CD14-positive monocyte (primary cell): ENCODE measurements around the gene L3MBTL3. TPM values are rescaled to one million over a fixed set of nuclear protein-coding genes. Genes with fewer than 3 reads are reported as not detected.

Experiments
- DNase-seq, 3 donors: peaks; one replicate each; pipeline ENCODE4 v3.0.0-alpha.2; 2011 to 2022
- H2AFZ ChIP-seq: 2 replicates; pipeline ENCODE4 v1.6.0; 2012; ENCODE audit warnings: mild to moderate bottlenecking, low read depth, low read length, inconsistent platforms; ENCODE audit not compliant: insufficient read depth, poor library complexity, severe bottlenecking
- H3K27ac ChIP-seq, 2 donors: 1 replicate in 1 of 2; 2 replicates in 1 of 2; pipeline ENCODE4 v1.5.1; 2012 to 2013; ENCODE audit warnings: low read length in 2 of 2, control low read depth in 1 of 2, inconsistent platforms in 1 of 2, low read depth in 1 of 2, mild to moderate bottlenecking in 1 of 2
- H3K27me3 ChIP-seq, 2 donors: one replicate each; pipeline versions ENCODE4 v1.6.0 to v1.6.1; 2011 to 2013; ENCODE audit warnings: low read length in 2 of 2; ENCODE audit not compliant: control insufficient read depth in 2 of 2, insufficient read depth in 2 of 2
- H3K36me3 ChIP-seq, 2 donors: replicated peaks in 1 of 2; 1 replicate in 1 of 2; 2 replicates in 1 of 2; pipeline versions ENCODE4 v1.5.1 to v1.6.1; 2012 to 2013; ENCODE audit warnings: low read length in 2 of 2, control low read depth in 1 of 2, inconsistent platforms in 1 of 2, mild to moderate bottlenecking in 1 of 2; ENCODE audit not compliant: insufficient read depth in 2 of 2, control insufficient read depth in 1 of 2
- H3K4me1 ChIP-seq, 2 donors: 1 replicate in 1 of 2; 2 replicates in 1 of 2; pipeline versions ENCODE4 v1.5.1 to v1.6.1; 2012 to 2013; ENCODE audit warnings: low read length in 2 of 2, control low read depth in 1 of 2, inconsistent platforms in 1 of 2, mild to moderate bottlenecking in 1 of 2, moderate library complexity in 1 of 2; ENCODE audit not compliant: insufficient read depth in 2 of 2, control insufficient read depth in 1 of 2
- H3K4me2 ChIP-seq: replicated peaks from 2 replicates; pipeline ENCODE3; 2012; ENCODE audit warnings: low read length, moderate library complexity, mild to moderate bottlenecking; ENCODE audit not compliant: poor library complexity, severe bottlenecking; ENCODE audit errors: extremely low read depth
- H3K4me3 ChIP-seq, 3 experiments: fragments of 200-600 bp in 1 of 3; sonication (generic) in 1 of 3; replicated peaks in 1 of 3; 1 replicate in 2 of 3; 2 replicates in 1 of 3; pipeline ENCODE4 v1.5.1; 2011 to 2013; ENCODE audit warnings: low read length in 3 of 3, mild to moderate bottlenecking in 3 of 3, control low read depth in 2 of 3, low read depth in 2 of 3, inconsistent platforms in 1 of 3, moderate library complexity in 1 of 3
- H3K79me2 ChIP-seq: 2 replicates; pipeline ENCODE4 v1.6.0; 2012; ENCODE audit warnings: mild to moderate bottlenecking, control low read depth, inconsistent platforms, low read length, moderate library complexity; ENCODE audit not compliant: insufficient read depth
- H3K9ac ChIP-seq: 2 replicates; pipeline ENCODE4 v1.6.0; 2017; ENCODE audit warnings: low read length, mild to moderate bottlenecking; ENCODE audit not compliant: insufficient read depth, poor library complexity, severe bottlenecking
- H3K9me3 ChIP-seq, 2 donors: replicated peaks in 1 of 2; 1 replicate in 1 of 2; 2 replicates in 1 of 2; pipeline versions ENCODE4 v1.5.1 to v1.6.1; 2012 to 2013; ENCODE audit warnings: low read length in 2 of 2, control low read depth in 1 of 2; ENCODE audit not compliant: control insufficient read depth in 1 of 2, insufficient read depth in 1 of 2
- H4K20me1 ChIP-seq: 2 replicates; pipeline ENCODE4 v1.6.0; 2012; ENCODE audit warnings: mild to moderate bottlenecking, low read length, control low read depth, moderate library complexity; ENCODE audit not compliant: insufficient read depth
- H3K27ac Mint-ChIP-seq, 7 donors: one replicate each; pipeline ENCODE4 v1.8.0; 2020; ENCODE audit warnings: mild to moderate bottlenecking in 7 of 7, mixed read lengths in 7 of 7, moderate library complexity in 6 of 7, inconsistent platforms in 2 of 7
- H3K27me3 Mint-ChIP-seq, 3 donors: one replicate each; pipeline ENCODE4 v1.8.0; 2021 to 2022; ENCODE audit warnings: low read depth in 3 of 3, mild to moderate bottlenecking in 3 of 3, mixed read lengths in 3 of 3, moderate library complexity in 3 of 3, inconsistent platforms in 1 of 3
- H3K36me3 Mint-ChIP-seq, 2 donors: one replicate each; pipeline ENCODE4 v1.8.0; 2020; ENCODE audit warnings: mixed read lengths in 2 of 2, inconsistent platforms in 1 of 2, mild to moderate bottlenecking in 1 of 2
- H3K4me1 Mint-ChIP-seq: one replicate; pipeline ENCODE4 v1.8.0; 2020; ENCODE audit warnings: mild to moderate bottlenecking, mixed read lengths
- H3K4me3 Mint-ChIP-seq, 2 donors: one replicate each; pipeline ENCODE4 v1.8.0; 2020; ENCODE audit warnings: mild to moderate bottlenecking in 2 of 2, mixed read lengths in 2 of 2, moderate library complexity in 1 of 2
- H3K9me3 Mint-ChIP-seq, 7 donors: one replicate each; pipeline ENCODE4 v1.8.0; 2020 to 2022; ENCODE audit warnings: mixed read lengths in 7 of 7, mild to moderate bottlenecking in 6 of 7, moderate library complexity in 6 of 7, inconsistent platforms in 2 of 7
- WGBS: methylation state at CpG from one replicate; pipeline ENCODE4 v1.1.5; 2013; ENCODE audit warnings: missing lambda C conversion rate; ENCODE audit not compliant: insufficient coverage; 5-methylcytosine and 5-hydroxymethylcytosine counted together
- intact Hi-C, 2 donors: fragments of 100-400 bp; cut with micrococcal nuclease; formaldehyde crosslinking; loops; one replicate each; pipeline versions ENCODE4 v1.15.0 to v1.15.1; 2023
- polyA plus RNA-seq, 3 donors: library from polyadenylated mRNA; depleted of rRNA in 1 of 3; unstranded in 2 of 3; stranded (reverse) in 1 of 3; fragments of 300-500 nt in 2 of 3; fragments of >200 nt in 1 of 3; fragmentation: Illumina TruSeq in 2 of 3; gene quantifications; 1 replicate in 2 of 3; 2 replicates in 1 of 3; pipeline ENCODE4 v1.2.3, GENCODE V29; 2012 to 2021
- TF ChIP-seq, protein P1 (sequence below): fragments of 200-600 bp; IDR thresholded peaks from one replicate; pipeline ENCODE4 v1.8.0; 2022; ENCODE audit warnings: antibody characterized with exemption, mild to moderate bottlenecking

L3MBTL3 gene
- polyA plus RNA-seq, 3 donors: 2.1 to 8.0 (median 3.7) TPM

DNA sequence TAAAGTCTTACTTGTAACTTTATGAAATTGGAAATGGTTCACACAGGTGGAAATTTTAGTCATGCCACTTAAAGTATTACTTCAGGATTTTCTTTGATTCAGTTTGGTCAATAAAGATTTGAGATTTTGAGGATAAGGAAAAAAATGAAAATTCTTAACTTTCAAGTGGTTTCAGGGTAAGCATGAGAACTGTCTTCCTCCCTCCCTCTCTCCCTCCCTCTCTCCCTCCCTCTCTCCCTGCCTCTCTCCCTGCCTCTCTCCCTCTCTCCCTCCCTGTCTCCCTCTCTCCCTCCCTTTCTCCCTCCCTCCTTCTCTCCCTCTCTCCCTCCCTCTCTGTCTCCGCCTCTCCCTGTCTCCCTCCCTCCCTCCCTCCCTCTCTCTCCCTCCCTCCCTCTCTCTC is 36.9 kb downstream of the L3MBTL3 start:
- Histone ChIP-seq H3K36me3 (peaks cover 66 to 93% of the 10 kb centered on the region in 2 donors), H3K9me3 (no peaks in the 10 kb centered on the region), H3K4me3 (no peak overlapping the region), H3K27ac (no peak overlapping the region), H4K20me1 (no peaks in the 10 kb centered on the region), H3K4me1 (no peaks in the 10 kb centered on the region), H3K4me2 (no peak overlapping the region), H3K9ac (no peak overlapping the region), H3K79me2 (no peaks in the 10 kb centered on the region), H3K27me3 (no peaks in the 10 kb centered on the region), H2AFZ (no peak overlapping the region)
- TF ChIP-seq, protein P1, sequence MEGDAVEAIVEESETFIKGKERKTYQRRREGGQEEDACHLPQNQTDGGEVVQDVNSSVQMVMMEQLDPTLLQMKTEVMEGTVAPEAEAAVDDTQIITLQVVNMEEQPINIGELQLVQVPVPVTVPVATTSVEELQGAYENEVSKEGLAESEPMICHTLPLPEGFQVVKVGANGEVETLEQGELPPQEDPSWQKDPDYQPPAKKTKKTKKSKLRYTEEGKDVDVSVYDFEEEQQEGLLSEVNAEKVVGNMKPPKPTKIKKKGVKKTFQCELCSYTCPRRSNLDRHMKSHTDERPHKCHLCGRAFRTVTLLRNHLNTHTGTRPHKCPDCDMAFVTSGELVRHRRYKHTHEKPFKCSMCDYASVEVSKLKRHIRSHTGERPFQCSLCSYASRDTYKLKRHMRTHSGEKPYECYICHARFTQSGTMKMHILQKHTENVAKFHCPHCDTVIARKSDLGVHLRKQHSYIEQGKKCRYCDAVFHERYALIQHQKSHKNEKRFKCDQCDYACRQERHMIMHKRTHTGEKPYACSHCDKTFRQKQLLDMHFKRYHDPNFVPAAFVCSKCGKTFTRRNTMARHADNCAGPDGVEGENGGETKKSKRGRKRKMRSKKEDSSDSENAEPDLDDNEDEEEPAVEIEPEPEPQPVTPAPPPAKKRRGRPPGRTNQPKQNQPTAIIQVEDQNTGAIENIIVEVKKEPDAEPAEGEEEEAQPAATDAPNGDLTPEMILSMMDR: no peak
- Mint-ChIP-seq H3K36me3 (peaks cover 76 to 88% of the 10 kb centered on the region in 2 donors), H3K27me3 (no peaks in the 10 kb centered on the region), H3K4me3 (no peak overlapping the region), H3K27ac (no peak overlapping the region), H3K9me3 (peaks cover 0 to 4% (median 0%) of the 10 kb centered on the region in 7 donors), H3K4me1 (peaks cover 5% of the 10 kb centered on the region)
- intact Hi-C loops: no loop called here
- WGBS: no CpG with 5 or more reads among the region's 1 CpG
- no peak for DNase-seq

DNA sequence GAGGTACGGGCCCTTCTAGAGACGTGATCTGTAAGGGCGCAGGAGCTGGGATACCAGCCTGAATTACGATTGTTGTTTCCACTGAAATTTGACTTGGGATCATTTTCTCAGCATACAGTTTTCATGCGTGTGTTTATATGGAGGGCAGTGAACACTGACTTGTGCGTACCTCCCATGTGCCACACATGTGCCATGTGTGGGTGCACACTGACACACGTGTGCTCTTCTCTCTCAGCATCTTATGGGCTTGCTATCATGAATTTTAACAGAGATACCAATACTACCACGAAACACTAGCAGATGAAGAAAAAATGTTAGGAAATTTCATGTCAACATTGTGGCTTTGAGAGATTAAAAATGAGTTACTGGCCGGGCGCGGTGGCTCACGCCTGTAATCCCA is 39.1 kb downstream of the L3MBTL3 start:
- H3K9ac ChIP-seq: no peak overlapping the region
- peaks cover 0 to 4% (median 0%) of the 10 kb centered on the region in 7 donors for H3K9me3 Mint-ChIP-seq
- no peaks in the 10 kb centered on the region for H3K9me3 ChIP-seq
- no peaks in the 10 kb centered on the region for H3K4me1 ChIP-seq
- DNase-seq: no peak
- no peaks in the 10 kb centered on the region for H3K79me2 ChIP-seq
- no peaks in the 10 kb centered on the region for H3K27me3 Mint-ChIP-seq
- peaks cover 5% of the 10 kb centered on the region for H3K4me1 Mint-ChIP-seq
- H3K4me2 ChIP-seq: no peak overlapping the region
- TF ChIP-seq, protein P1: no peak
- H3K4me3 ChIP-seq: no peak overlapping the region
- H3K36me3 ChIP-seq: peaks cover 64 to 93% of the 10 kb centered on the region in 2 donors
- no peak overlapping the region for H2AFZ ChIP-seq
- H3K27ac ChIP-seq: no peak overlapping the region
- H3K27ac Mint-ChIP-seq: no peak overlapping the region
- H3K27me3 ChIP-seq: no peaks in the 10 kb centered on the region
- peaks cover 71 to 79% of the 10 kb centered on the region in 2 donors for H3K36me3 Mint-ChIP-seq
- H3K4me3 Mint-ChIP-seq: no peak overlapping the region
- intact Hi-C loops: no loop called here
- WGBS: 100% methylated on average over 2 of the region's 12 CpGs
- H4K20me1 ChIP-seq: no peaks in the 10 kb centered on the region
